Lower leg skin (tissue), 4 donors: ENCODE measurements around the gene ARRB2. TPM values are rescaled to one million over a fixed set of nuclear protein-coding genes. Genes with fewer than 3 reads are reported as not detected.
"Not testable (repeated sequence)": the region's sequence is repeated elsewhere in the genome, so short reads cannot be mapped to it uniquely, and the experiment has no call there.

ENCODE experiments used
- DNase-seq, 2 donors: peaks; one replicate each; pipeline ENCODE4 v3.0.0-alpha.2; 2019; ENCODE audit warnings: low spot score in 2 of 2
- H3K4me3 ChIP-seq: fragments of 200-600 bp; sonication (generic); 2 replicates; pipeline ENCODE4 v1.5.1; 2017; ENCODE audit warnings: mild to moderate bottlenecking, low read depth; ENCODE audit not compliant: poor library complexity, severe bottlenecking
- CTCF ChIP-seq, 3 donors: fragments of 450-650 bp; IDR thresholded peaks; one replicate each; pipeline ENCODE4 v1.5.1; 2016; ENCODE audit warnings: antibody characterized with exemption in 3 of 3, mild to moderate bottlenecking in 3 of 3, moderate library complexity in 2 of 3
- POLR2A ChIP-seq, 2 donors: fragments of 450-650 bp; IDR thresholded peaks; one replicate each; pipeline ENCODE4 v1.6.1; 2016 to 2017; ENCODE audit warnings: antibody characterized with exemption in 2 of 2, mild to moderate bottlenecking in 1 of 2, moderate library complexity in 1 of 2
- WGBS, 2 donors: methylation state at CpG; one replicate each; pipeline ENCODE4 v1.1.5; 2018; 5-methylcytosine and 5-hydroxymethylcytosine counted together
- intact Hi-C: fragments of 100-400 bp; cut with DNase I; formaldehyde crosslinking; loops from one replicate; pipeline ENCODE4 v1.15.0; 2023; ENCODE audit warnings: low total_unique reads
- total RNA-seq, 4 donors: library from RNA; depleted of rRNA; stranded (reverse); fragments of >200 nt; gene quantifications; one replicate each; pipeline ENCODE4 v1.1.0, GENCODE V29; 2016

ARRB2 gene
- total RNA-seq, 4 donors from 2014 or later = 8.5 to 16.4 (median 11.8) TPM

- 93 to 96% methylated on average over 10 of the region's 10 CpGs for WGBS, 2 donors
- intact Hi-C loops = no loop called here
- no peak for TF ChIP-seq POLR2A (IDR thresholded peaks at IDR 0.05)
- TF ChIP-seq CTCF (IDR thresholded peaks at IDR 0.05) = no peak
- H3K4me3 ChIP-seq = no peak overlapping the region
- no peak for DNase-seq
Observed at GRCh38 chr17:4675791-4676190, 34.6 kb upstream of the ARRB2 start.

- no peak overlapping the region for H3K4me3 ChIP-seq
- intact Hi-C loops = no loop called here
- TF ChIP-seq CTCF (IDR thresholded peaks at IDR 0.05) = no peak
- TF ChIP-seq POLR2A (IDR thresholded peaks at IDR 0.05) = no peak
- WGBS, 2 donors = 90 to 91% methylated on average over 7 of the region's 7 CpGs
- no peak for DNase-seq
Observed at GRCh38 chr17:4676791-4677190, 33.6 kb upstream of the ARRB2 start.

- H3K4me3 ChIP-seq = no peak overlapping the region
- intact Hi-C loops = no loop called here
- 46% methylated on average over 14 of the region's 14 CpGs for WGBS, 2 donors
- no peak for DNase-seq
- TF ChIP-seq CTCF (IDR thresholded peaks at IDR 0.05) (no peak), POLR2A (IDR thresholded peaks at IDR 0.05) (no peak)
Observed at GRCh38 chr17:4678448-4679026, 31.9 kb upstream of the ARRB2 start.

- H3K4me3 ChIP-seq = no peak overlapping the region
- intact Hi-C loops = no loop called here
- 74 to 76% methylated on average over 7 of the region's 7 CpGs for WGBS, 2 donors
- no peak for DNase-seq
- no peak for TF ChIP-seq CTCF (IDR thresholded peaks at IDR 0.05)
- no peak for TF ChIP-seq POLR2A (IDR thresholded peaks at IDR 0.05)
Observed at GRCh38 chr17:4679658-4680057, 30.8 kb upstream of the ARRB2 start.

GRCh38 chr17:4683739-4684138 lies 26.7 kb upstream of the ARRB2 start:
- DNase-seq, H3K4me3 ChIP-seq, intact Hi-C loops: not testable (repeated sequence)
- WGBS, 2 donors = 74 to 78% methylated on average over 5 of the region's 5 CpGs

- intact Hi-C loops, DNase-seq, H3K4me3 ChIP-seq: not testable (repeated sequence)
- 87 to 89% methylated on average over 12 of the region's 12 CpGs for whole genome bisulfite sequencing, 2 donors
Observed at GRCh38 chr17:4689872-4690271, 20.6 kb upstream of the ARRB2 start.

- intact Hi-C loops = no loop called here
- no peak overlapping the region for H3K4me3 ChIP-seq
- 87 to 93% methylated on average over 2 of the region's 2 CpGs for WGBS, 2 donors
- no peak for DNase-seq
- no peak for TF ChIP-seq POLR2A (IDR thresholded peaks at IDR 0.05)
- TF ChIP-seq CTCF (IDR thresholded peaks at IDR 0.05) = no peak
Observed at GRCh38 chr17:4690745-4691144, 19.7 kb upstream of the ARRB2 start.
